Hippocampal formation (tissue), 2 donors: ENCODE measurements around the gene DRD2.

Source experiments
- DNase-seq, 2 donors: peaks; one replicate each; lab custom pipeline; 2025; lab: John Stamatoyannopoulos, UW

DRD2 gene

DNA sequence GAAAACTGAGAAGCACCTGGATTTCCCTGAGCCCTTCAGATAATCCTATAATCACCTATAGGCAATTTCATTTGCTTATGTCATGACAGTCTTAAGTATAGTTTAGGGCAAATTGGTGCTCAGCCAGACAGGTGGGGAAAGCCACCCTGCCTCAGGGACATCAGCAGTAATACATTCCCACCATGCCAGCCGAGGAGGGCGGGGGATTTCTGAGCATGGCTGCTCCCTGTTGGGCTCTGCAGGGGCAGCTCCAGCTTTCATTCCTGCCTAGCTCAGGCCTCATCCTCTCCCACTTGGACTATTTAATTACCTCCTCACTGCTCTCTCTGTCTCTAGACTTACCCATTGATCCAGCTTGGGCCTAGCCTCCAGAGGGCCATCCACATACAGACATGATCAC, 9.0 kb upstream of the DRD2 start:
- no peak for DNase-seq

DNA sequence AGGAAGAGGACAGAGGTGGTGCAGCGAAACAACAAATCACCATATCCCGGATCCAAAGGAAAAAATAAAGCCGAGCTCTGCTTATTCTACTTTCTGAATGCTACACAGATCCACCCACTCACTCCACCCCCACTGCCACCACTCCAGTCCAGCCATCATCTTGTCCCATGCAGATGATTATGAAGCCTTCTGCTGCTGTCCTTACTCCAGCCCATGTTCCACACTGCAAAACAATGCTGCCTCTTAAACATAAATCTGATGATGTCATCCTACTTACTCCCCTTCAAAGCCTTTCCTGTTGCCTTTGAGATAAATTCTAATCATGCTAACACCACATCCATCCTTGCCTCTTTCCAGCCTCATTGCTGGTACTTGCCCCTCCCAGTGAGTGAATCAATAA, 6.5 kb upstream of the DRD2 start:
- no peak for DNase-seq

DNA sequence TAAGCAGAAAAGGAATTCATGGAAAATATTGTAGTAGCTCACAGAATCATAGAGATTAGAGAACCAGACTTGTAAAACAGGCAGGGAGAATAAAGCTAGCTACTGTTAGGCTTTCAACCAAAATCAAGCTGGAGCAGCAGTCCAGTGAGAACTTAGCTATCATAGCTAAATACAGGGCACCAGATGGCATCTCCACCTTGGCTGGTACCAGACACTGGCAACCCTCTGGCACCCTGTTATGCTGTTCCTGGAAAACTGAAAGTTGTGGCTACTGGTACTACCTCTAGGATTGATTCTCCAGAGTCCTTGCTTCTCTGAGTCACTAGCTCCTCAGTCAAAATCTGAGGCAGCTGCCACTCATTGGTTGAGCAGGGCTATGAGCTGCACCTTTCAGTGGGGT, 6.0 kb upstream of the DRD2 start:
- no peak for DNase-seq

DNA sequence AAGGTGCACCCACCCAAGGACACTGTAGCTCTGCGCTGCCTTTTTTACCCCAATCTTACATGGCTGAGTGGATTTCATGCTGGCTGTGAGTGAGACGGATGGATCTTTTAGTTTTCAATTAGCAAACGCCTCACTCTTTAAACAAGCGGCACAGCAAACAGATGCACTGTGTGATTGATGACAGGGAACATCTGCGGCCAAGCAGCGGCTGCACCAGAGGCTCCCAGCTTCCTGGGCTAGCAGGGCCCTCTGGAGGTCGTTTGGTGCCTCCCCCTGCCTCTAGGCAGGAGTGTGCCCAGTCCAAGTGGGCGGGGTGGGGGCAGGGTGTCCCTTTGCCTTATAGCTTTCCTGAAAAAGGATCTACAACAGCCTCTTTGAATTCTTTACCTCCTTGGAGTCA, 2.1 kb upstream of the DRD2 start:
- DNase-seq: no peak

DNA sequence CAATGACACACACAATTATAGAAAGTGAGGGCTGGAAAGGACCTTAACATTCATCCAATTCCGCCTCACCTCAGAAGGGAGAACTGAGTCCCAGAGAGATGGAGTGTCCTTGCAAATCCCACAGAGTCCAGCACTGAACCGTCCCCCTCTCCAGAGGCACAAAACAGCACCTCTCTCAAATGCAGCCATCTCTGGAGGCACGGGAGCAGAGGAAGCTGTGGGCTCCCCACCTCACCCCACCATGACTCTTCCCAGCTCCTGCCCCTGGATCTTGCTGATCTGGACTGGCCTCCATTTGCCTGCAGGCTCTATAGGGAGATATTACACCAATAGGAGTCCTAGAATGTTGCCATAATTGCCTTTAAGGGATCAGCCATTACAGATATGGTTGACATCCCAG, 1.4 kb upstream of the DRD2 start:
- no peak for DNase-seq

DNA sequence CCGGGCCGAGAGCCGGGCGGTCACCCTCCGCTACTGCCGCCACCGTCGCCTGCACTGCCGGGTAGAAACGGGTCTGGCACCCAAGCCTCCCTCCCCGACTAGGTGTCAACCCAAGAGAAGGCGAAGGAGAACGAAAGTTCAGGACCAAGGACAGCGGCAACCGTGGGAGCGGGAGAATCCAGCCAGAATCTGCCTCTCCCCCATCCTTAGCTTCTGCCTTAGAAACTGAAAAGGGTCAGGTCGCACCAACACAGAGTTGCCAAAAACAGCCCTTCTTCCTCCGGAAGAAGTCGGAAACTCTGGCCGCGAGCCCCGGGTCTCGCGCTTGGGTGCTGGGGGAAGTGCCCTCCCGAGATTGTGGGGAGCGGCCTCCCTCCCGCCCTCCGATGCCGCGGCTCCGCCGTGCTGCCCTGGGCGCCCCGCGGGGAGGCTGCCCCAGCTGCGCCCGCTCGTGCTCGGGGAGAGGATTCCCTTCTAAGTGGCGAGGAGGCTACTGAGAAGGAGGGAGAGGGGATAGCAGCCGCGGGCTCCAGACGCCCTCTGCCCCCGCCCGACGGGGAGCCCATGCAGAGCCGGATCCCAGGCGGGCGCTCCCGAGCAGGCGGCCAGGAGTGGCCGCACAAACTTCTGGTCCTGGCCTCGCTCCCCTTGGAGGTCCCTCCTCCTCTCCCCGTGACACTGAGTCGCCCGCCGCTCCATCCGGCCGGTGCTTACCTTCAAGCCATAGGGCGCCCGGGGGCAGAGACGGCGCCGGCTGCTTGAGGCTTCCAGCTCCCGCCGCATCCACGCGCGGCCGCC, 637 bp downstream of the DRD2 start:
- DNase-seq: peak in 1 of 2 donors; percentile 59

DNA sequence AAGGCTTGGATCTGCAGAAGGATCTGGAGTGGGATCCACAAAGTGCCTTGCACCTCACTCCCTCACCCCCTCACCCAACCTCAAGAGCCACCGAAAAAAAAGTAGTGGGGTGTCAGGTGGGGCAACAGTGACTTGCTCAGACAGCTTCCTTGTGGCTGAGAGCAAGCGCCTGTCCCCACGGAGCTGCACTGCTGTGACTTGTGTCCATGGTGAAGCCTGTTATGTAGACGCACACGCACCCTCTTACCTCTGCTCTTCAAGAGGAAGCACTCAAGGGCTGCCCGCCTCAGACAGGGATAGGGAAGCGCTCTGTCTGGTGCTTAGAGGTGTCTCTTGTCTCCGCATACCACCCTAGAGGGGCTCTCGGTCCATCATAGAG, 1.2 kb downstream of the DRD2 start:
- no peak for DNase-seq

DNA sequence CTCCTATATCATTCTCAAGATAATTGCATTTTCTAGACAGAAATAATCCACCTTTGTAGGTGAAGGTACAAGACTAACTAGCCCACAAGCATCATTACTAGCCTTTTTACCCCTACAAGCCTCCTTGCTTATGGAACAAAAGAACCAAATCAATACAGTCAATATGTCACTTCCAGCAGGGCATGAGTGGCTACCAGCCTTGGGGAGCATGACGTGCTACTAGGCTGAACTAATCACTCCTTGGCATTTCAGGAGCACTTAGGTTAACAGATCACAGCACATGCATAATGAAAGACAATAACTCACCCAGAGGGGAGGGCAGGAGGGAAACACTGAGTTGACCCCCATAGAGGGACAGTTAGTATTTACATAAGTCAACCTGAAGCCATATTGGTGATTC, 2.7 kb downstream of the DRD2 start:
- no peak for DNase-seq

DNA sequence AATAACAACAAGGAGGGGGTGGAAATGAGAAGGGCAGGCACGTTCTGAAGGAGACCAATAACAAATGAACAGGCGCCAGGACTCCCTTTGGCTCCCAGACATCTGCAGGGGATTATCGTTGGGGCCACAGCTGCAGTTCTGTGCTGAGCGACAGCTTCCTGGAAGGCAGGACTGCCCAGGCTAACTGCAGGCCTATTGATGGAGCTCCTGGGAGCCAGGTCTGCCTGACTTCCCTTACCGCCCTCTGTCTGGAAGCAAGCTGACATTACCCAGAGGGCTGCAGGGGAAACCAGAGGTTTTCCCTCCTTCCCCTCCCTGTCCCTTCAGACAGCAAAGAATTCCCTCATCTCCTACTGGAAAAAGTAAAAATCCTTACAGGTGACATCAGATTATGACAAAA, 5.0 kb downstream of the DRD2 start:
- no peak for DNase-seq

DNA sequence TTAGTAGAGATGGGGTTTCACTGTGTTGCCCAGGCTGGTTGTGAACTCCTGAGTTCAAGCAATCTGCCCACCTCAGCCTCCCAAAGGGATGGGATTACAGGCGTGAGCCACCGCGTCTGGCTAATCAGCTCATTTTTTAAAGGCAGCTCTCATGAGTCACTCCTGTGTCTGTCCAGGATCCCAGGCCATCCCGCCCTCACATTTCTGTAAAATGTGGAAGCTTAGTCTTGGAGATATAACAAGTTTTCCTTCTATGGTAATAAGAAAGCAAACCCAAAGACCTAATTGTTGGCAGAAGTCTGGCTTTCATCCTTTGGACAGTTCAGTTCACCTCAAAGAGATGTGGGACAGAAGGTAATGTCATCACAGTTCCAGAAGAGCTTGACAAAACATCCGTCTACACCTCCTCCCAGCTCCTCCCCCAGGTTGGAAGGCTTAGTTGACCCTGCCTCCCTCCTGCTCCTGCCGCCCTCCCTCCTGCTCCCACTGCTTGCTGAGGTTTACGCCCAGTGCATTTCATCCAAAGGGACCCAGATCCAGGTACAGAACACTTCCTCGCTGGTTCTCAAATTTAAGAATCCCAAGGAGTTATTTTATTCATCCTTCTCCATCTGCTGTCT, 6.4 kb downstream of the DRD2 start:
- DNase-seq: no peak

DNA sequence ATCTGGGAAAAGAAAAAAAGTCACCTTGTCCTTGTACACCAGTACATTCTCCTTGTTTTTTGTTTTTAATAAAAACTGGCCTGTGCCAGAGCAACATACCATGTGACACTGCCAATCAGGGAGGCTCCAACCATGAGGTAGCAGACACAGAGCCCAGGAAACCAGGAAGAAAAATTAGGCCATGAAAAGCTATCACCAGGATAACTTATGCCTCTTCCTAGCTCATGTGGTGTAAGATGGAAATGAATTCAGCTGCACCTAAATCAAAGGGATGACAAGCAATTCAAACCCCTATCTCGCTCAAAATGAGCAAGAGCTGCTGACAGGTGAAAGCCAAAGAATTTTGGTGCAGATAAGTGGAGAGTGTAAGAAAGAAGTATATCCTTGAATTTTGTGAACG, 7.7 kb downstream of the DRD2 start:
- DNase-seq: no peak

DNA sequence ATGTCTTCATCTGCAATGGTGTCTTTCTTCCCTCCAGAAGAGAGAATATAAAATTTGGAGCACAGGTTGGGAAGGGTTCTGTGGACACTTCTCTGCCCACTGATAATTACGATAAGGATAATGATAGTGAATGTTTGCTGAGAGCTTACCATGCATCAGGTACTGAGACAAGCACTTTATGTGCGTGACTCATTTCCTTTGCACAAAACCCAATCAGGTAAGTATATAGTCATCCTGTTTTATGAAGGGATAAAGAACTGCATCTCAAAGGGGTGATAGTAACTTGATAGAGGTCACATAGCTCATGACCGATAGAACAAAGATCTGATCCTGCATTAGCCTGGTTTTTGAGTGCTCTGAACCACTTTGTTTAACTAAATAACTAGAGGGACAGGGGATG, 9.4 kb downstream of the DRD2 start:
- DNase-seq: no peak

DNA sequence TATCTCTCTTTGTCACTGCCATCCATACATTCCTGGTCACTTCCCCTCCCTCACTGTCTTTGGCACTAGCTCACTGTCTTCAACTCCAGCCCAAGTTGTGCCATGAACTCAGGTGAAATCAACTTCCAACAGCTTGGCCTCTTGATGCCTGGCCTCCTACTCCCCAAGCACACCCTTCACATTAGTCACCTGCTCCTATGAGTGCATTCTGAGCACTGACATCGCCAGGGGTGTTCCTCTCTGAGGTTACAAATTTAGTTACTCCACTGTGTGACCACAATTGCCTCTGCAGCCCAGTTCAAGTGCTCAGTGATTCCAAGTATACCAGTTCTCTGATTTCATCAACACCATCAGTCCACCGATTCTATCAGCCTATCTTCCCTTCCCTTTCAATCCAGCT, 10.8 kb downstream of the DRD2 start:
- DNase-seq: no peak

DNA sequence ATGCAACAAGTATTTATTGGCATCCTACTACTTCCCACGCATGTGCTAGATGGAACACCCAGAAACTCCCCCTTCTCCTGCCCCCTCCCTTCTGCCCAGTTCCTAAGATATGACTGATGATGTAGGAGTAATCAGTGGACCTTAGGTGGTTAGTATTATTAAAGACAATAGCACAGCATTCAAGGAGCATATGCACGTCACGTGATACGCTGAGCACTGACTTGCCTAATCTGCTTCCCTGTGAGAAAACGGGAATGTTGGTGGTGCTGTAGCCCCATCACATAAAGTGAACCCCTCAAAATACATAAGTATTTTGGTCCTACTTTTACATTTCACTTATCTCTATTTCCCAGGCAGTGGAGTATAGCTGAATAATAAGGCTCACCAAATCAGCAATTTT, 12.4 kb downstream of the DRD2 start:
- DNase-seq: no peak

DNA sequence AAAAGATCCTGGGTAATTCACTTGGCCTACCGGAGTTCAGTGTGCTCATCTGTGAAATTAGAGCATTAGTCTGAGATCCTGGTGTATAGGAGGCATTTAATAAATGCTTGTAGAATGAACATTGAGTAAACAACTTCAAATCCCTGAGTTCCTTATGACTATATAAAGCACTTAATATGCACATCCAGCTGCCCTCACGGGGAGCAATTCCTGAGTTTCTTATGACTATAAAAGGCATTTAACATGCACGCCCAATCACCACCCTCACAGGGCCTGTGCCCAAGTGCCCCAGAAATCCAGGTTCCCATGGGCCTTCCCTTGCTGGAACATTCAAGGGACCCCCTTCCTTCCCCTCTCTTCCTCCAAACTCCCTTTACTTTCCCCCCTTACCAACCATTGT, 13.6 kb downstream of the DRD2 start:
- DNase-seq: no peak

DNA sequence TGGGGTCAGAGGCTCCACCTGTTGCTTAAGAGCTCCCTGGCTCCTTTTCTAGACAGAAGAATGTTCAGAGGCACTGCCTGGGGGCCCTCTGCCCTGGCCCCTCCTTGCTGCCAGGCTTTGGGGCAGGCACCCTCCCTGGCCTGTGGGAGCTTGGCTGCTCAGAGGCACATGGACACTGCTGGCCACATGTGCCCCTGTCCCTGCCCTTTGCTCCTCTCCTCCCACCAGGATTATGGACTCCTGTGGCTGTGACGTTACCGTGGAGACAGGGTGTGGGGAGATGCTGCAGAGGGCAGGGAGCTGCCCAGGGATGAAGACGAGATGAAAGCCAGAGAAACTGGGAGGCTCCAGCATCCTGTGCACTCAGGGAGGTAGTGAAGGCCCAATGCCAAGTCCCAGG, 14.7 kb downstream of the DRD2 start:
- no peak for DNase-seq

DNA sequence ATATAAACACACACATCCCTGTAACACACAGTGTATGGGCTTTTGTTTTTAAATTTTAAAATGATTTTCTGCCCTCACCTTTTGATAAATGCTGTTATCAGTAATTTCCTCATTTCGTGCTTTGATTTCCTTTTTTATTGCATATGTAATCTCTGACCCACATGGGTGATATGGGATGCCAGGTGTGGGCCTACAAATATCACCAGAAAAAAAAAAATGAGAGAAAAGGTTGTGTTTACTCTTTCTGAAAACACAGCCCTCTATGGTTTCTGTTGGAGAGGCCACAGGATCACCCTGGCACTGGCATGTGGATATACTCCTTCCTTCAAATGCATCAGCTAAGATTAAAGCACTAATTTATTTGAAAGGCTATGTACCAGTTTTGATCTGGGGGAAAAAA, 17.0 kb downstream of the DRD2 start:
- DNase-seq: no peak

DNA sequence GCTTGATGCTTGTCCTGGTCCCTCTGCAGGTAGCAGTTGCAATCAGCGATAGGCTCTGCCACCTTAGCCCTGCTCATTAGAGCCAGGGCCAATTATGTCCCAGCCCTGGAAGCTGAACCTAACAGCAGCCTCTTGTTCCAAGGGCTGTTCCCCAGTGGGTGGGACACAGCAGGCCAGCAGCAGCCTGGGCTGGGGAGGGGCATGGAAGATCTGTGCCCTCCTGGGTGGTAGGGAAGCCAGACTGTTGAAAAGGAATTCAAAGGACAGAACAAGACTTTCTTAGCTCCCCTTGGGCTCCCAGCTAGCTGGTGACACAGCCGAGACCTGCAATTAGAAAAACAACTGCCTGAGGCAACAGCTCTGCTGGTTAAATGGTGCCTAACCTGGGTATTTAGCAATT, 17.4 kb downstream of the DRD2 start:
- DNase-seq: no peak

DNA sequence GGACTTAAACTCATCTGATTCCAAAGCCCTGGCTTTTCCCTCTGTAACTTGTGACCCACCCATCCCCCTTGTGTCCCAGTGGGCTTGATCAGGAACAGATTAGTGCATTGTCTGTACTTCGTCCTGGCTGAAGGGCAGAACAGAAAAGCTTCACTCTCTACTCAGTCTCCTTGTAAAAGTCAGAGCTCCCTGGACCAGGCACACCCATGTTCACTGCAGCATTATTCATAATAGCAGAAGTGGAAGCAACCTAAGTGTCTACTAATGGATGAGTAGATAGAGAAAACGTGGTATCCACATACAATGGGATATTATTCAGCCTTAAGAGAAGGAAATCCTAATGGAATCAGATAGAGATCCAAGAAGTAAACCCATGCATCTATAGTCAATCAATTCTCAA, 20.7 kb downstream of the DRD2 start:
- no peak for DNase-seq

DNA sequence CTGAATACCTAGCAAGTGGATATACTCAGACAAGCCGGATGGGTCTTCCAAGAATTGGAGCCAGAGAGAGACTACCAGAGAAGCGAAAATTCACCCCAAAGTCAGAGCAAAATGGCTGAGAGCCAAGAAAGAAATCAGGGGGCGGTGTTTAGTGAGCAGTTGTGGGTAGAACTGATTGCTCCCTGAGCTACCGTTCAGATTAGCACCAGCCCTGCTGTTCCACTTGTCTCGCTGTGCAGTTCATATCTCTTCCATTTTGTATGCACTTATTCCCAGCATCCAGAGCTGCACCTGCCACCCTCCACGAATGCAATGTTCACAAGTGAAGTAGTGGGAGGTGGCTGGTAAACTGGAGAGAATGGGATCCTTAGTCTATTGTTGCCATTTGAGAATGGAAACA, 25.5 kb downstream of the DRD2 start:
- no peak for DNase-seq

DNA sequence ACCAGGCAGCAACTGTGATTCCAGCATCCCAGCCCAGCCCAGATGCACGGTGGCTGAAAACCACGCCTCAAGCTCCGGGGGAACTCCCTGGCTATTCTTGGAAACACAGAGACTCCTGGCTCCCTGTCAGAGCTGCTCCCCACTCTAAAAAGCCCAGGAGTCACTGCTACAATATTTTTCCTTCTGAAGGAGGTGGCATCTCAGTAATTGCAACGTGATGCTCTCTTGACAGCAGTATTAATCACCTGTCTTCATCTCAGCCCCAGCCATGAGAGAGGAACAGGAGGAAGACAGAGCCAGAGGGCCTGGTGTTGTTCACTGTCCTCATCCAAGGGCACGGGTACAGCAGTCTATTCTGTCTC, 26.9 kb downstream of the DRD2 start:
- DNase-seq: no peak

DNA sequence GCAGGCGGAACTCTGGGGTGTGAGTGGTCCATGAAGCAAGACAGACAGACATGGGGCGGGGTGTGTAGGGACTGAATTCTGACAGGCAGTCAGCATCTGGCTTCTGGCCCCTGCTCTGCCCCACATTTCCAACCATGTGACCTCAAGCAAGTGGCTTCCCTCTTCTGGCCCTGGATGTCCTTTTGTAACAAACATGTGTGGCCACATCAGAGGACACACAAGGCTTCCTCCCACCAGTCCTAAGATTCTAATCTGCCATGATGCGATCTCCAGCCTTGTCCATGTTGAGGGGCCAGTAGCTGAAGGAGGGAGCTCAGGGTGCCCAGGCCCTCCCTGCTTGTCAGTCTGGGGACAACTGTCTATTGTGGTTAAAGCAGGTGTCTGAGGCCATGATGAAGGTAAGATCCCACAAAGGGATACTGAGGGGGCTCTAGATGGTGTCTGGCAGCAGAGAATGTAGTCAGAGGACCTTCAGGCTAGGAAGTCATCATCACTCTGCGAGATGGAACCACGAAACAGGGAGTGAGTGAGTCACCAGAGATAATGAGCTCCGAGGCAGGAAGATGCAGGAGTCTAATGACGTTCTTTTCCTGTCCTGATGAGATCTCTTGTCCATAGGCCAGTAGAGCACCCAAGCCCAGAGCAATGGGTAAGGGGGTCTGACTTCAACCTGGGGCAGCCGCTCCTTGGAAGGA, 27.4 kb downstream of the DRD2 start:
- no peak for DNase-seq

DNA sequence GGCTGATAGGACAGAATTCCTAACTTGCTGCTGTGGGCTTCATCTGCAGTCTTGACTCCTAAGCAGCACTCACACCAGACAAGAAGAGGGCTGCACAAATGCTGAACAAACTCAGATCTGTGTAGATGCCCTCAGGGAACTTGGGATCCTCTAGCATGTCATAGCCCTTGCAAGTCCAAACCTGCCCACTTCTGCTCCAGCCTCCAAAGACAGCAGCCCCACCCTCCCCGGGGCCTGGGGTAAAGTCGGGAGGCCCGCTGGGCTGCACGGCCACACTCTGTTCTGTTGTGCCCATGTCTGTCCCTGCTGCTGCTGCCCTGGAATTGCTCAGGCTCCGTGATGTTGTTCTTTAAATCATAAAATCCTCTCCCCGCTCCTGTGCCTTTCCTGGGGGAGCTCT, 28.3 kb downstream of the DRD2 start:
- no peak for DNase-seq

DNA sequence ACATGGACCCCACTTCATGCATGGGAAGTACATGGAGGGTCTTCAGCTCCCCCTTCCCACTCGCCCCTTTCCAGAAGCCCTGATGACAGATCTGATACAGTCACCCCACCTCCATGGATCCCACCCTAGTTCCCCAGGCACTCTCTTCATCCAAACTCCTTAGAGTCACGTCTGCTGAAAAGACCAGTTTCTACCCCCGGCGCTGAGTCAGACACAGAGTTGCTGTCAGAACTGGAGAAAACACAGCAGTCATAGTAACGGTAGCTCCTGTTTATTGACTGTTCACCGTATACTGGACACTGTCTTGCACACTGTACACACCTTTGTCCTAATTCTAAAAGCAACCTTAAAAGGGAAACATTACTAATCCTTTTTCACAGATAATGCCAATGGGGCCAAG, 29.1 kb downstream of the DRD2 start:
- DNase-seq: no peak
